RWPE2 (cell line): Measurements from ENCODE around the gene FKBP1A.
A peak's percentile ranks its signal among the peaks of the same experiment; 100 is the strongest.

ENCODE experiments used
- ATAC-seq: fragments of 200-7000 bp; cut with Tn5 transposase; 3 replicates; pipeline ENCODE4 v1.9.1; 2021; ENCODE audit warnings: low read depth
- DNase-seq: peaks from one replicate; pipeline ENCODE4 v3.0.0-alpha.2; 2020; ENCODE audit warnings: low spot score
- H3K27ac ChIP-seq: fragments of 450-650 bp; 2 replicates; pipeline ENCODE4 v1.5.1; 2017; ENCODE audit warnings: mild to moderate bottlenecking; ENCODE audit not compliant: poor library complexity, severe bottlenecking
- H3K27me3 ChIP-seq: fragments of 250-450 bp; sonication (Bioruptor Pico); 2 replicates; pipeline ENCODE4 v1.5.1; 2021; ENCODE audit warnings: mild to moderate bottlenecking, moderate library complexity; ENCODE audit not compliant: insufficient read depth, poor library complexity, severe bottlenecking
- H3K36me3 ChIP-seq: fragments of 250-450 bp; sonication (Bioruptor Pico); 2 replicates; pipeline ENCODE4 v1.5.1; 2020; ENCODE audit warnings: low read depth, mild to moderate bottlenecking, moderate library complexity
- H3K4me1 ChIP-seq: fragments of 250-450 bp; sonication (Bioruptor Pico); 2 replicates; pipeline ENCODE4 v1.5.1; 2021; ENCODE audit warnings: mild to moderate bottlenecking, moderate library complexity; ENCODE audit not compliant: insufficient read depth, poor library complexity, severe bottlenecking
- H3K4me3 ChIP-seq: fragments of 250-450 bp; sonication (Bioruptor Pico); 2 replicates; pipeline ENCODE4 v1.5.1; 2021; ENCODE audit warnings: mild to moderate bottlenecking, moderate library complexity; ENCODE audit not compliant: severe bottlenecking
- H3K9me3 ChIP-seq: fragments of 250-450 bp; sonication (Bioruptor Pico); 2 replicates; pipeline ENCODE4 v1.5.1; 2021; ENCODE audit warnings: mild to moderate bottlenecking, moderate library complexity; ENCODE audit not compliant: severe bottlenecking
- CTCF ChIP-seq: fragments of 450-650 bp; IDR thresholded peaks from one replicate; pipeline ENCODE4 v1.5.1; 2017; ENCODE audit warnings: mild to moderate bottlenecking, moderate library complexity; ENCODE audit not compliant: poor library complexity, severe bottlenecking

FKBP1A gene

GRCh38 chr20:1430004-1430451 is 37.2 kb upstream of the FKBP1A start:
- peaks cover 6% of the 10 kb centered on the region for H3K4me1 ChIP-seq
- no peak overlapping the region for H3K27ac ChIP-seq
- no peaks in the 10 kb centered on the region for H3K36me3 ChIP-seq
- no peak for TF ChIP-seq CTCF
- DNase-seq (no peak), ATAC-seq (no peak)
- no peaks in the 10 kb centered on the region for H3K9me3 ChIP-seq
- H3K4me3 ChIP-seq = no peak overlapping the region
- H3K27me3 ChIP-seq = no peaks in the 10 kb centered on the region

GRCh38 chr20:1429143-1429728 is 36.4 kb upstream of the FKBP1A start:
- Histone ChIP-seq H3K36me3 (no peaks in the 10 kb centered on the region), H3K27me3 (no peaks in the 10 kb centered on the region), H3K9me3 (no peaks in the 10 kb centered on the region), H3K4me1 (peaks cover 3% of the 10 kb centered on the region), H3K27ac (no peak overlapping the region), H3K4me3 (no peak overlapping the region)
- no peak for TF ChIP-seq CTCF
- ATAC-seq = 0 out of 3 replicates have a peak, but pooled peaks have one; percentile 29
- no peak for DNase-seq

- peaks cover 7% of the 10 kb centered on the region for H3K4me1 ChIP-seq
- H3K4me3 ChIP-seq = no peak overlapping the region
- no peaks in the 10 kb centered on the region for H3K36me3 ChIP-seq
- H3K9me3 ChIP-seq = no peaks in the 10 kb centered on the region
- ATAC-seq (no peak), DNase-seq (no peak)
- no peaks in the 10 kb centered on the region for H3K27me3 ChIP-seq
- H3K27ac ChIP-seq = no peak overlapping the region
- no peak for TF ChIP-seq CTCF
Measured at GRCh38 chr20:1427457-1428054, 34.7 kb upstream of the FKBP1A start.

GRCh38 chr20:1426231-1426849 is 33.5 kb upstream of the FKBP1A start:
- no peak for DNase-seq
- H3K9me3 ChIP-seq = no peaks in the 10 kb centered on the region
- H3K4me3 ChIP-seq = no peak overlapping the region
- no peak for TF ChIP-seq CTCF
- H3K27me3 ChIP-seq = no peaks in the 10 kb centered on the region
- ATAC-seq = no peak
- H3K36me3 ChIP-seq = no peaks in the 10 kb centered on the region
- no peak overlapping the region for H3K27ac ChIP-seq
- H3K4me1 ChIP-seq = peaks cover 7% of the 10 kb centered on the region

- ATAC-seq (no peak), DNase-seq (no peak)
- H3K9me3 ChIP-seq = peaks cover 3% of the 10 kb centered on the region
- no peaks in the 10 kb centered on the region for H3K36me3 ChIP-seq
- no peaks in the 10 kb centered on the region for H3K27me3 ChIP-seq
- no peak for TF ChIP-seq CTCF
- no peak overlapping the region for H3K27ac ChIP-seq
- peaks cover 7% of the 10 kb centered on the region for H3K4me1 ChIP-seq
- H3K4me3 ChIP-seq = no peak overlapping the region
Measured at GRCh38 chr20:1424336-1424735, 31.5 kb upstream of the FKBP1A start.
